Right lobe of liver (tissue), 6 donors: ENCODE measurements around the gene OXT. TPM values are rescaled to one million over a fixed set of nuclear protein-coding genes. Genes with fewer than 3 reads are reported as not detected.
"Not testable (repeated sequence)": the region's sequence is repeated elsewhere in the genome, so short reads cannot be mapped to it uniquely, and the experiment has no call there.

Experiments used
- ATAC-seq, 4 donors: fragments of 200-7000 bp; cut with Tn5 transposase; one replicate each; pipeline ENCODE4 v1.9.1; 2020; ENCODE audit warnings: mild to moderate bottlenecking in 4 of 4, moderate library complexity in 4 of 4
- DNase-seq, 3 donors: peaks; one replicate each; pipeline ENCODE4 v3.0.0-alpha.2; 2020
- H3K27ac ChIP-seq, 3 donors: fragments of 200-600 bp; one replicate each; pipeline ENCODE4 v1.8.0; 2022
- H3K27me3 ChIP-seq, 2 donors: fragments of 200-600 bp; one replicate each; pipeline ENCODE4 v1.8.0; 2022
- H3K36me3 ChIP-seq, 4 donors: fragments of 200-600 bp; sonication (generic) in 1 of 4; one replicate each; pipeline versions ENCODE4 v1.5.1 to v1.8.0; 2017 to 2022; ENCODE audit warnings: control low read depth in 1 of 4
- H3K4me1 ChIP-seq, 4 donors: fragments of 200-600 bp; sonication (generic) in 1 of 4; one replicate each; pipeline versions ENCODE4 v1.5.1 to v1.8.0; 2017 to 2022; ENCODE audit warnings: control low read depth in 1 of 4
- H3K4me3 ChIP-seq, 3 donors: fragments of 200-600 bp; one replicate each; pipeline ENCODE4 v1.8.0; 2022
- H3K9me3 ChIP-seq, 4 donors: fragments of 200-600 bp; sonication (generic) in 1 of 4; one replicate each; pipeline versions ENCODE4 v1.5.1 to v1.8.0; 2017 to 2022; ENCODE audit warnings: control low read depth in 1 of 4
- POLR2A ChIP-seq: fragments of 450-650 bp; IDR thresholded peaks from one replicate; pipeline ENCODE4 v1.6.1; 2017; ENCODE audit warnings: antibody characterized with exemption, mild to moderate bottlenecking
- WGBS: methylation state at CpG from one replicate; pipeline ENCODE4 v1.1.6; 2018; ENCODE audit warnings: low coverage, low lambda C conversion rate; ENCODE audit not compliant: insufficient coverage; ENCODE audit errors: missing lambda C conversion rate; 5-methylcytosine and 5-hydroxymethylcytosine counted together
- intact Hi-C, 2 donors: fragments of 100-400 bp; cut with DNase I; formaldehyde crosslinking; loops; one replicate each; pipeline versions ENCODE4 v1.11.2 to v1.14.1; 2022
- long read RNA-seq: library from polyadenylated mRNA; unstranded; transcript quantifications from one replicate; pipeline ENCODE4 v2.0.0, GENCODE V29; 2019
- total RNA-seq, 6 experiments: library from RNA; depleted of rRNA in 2 of 6; stranded (reverse); fragments of >200 nt in 2 of 6; fragmentation: NEBNext Ultra II Directional in 3 of 6; extraction: Animal tissue kit (Norgen Biotek cat#: 25700) in 3 of 6; gene quantifications; one replicate each; pipeline versions ENCODE4 v1.1.0 to v1.2.4, GENCODE V29; 2016 to 2023
- TF ChIP-seq, protein P1 (sequence below), 4 donors: fragments of 200-600 bp in 3 of 4; fragments of 450-650 bp in 1 of 4; IDR thresholded peaks; one replicate each; pipeline versions ENCODE4 v1.5.1 to v1.8.0; 2016 to 2022; ENCODE audit warnings: antibody characterized with exemption in 4 of 4, mild to moderate bottlenecking in 2 of 4
- donor health status: DM: no; HTN: yes; CAD: no.
- donor health status: DM: no; HTN: no; CAD: no.
- donor health status: DM: no; HTN: no; CAD: no.
- donor health status: DM: no; HTN: yes; CAD: no.
- donor health status: DM: no; HTN: yes; CAD: no.

Gene OXT
- total RNA-seq, result 10 to 100 TPM in 2 of 6 experiments, 1 to 10 TPM in 4; 1.8 to 41.2 (median 7.0) TPM
- long read RNA-seq, result 0 reads

DNA sequence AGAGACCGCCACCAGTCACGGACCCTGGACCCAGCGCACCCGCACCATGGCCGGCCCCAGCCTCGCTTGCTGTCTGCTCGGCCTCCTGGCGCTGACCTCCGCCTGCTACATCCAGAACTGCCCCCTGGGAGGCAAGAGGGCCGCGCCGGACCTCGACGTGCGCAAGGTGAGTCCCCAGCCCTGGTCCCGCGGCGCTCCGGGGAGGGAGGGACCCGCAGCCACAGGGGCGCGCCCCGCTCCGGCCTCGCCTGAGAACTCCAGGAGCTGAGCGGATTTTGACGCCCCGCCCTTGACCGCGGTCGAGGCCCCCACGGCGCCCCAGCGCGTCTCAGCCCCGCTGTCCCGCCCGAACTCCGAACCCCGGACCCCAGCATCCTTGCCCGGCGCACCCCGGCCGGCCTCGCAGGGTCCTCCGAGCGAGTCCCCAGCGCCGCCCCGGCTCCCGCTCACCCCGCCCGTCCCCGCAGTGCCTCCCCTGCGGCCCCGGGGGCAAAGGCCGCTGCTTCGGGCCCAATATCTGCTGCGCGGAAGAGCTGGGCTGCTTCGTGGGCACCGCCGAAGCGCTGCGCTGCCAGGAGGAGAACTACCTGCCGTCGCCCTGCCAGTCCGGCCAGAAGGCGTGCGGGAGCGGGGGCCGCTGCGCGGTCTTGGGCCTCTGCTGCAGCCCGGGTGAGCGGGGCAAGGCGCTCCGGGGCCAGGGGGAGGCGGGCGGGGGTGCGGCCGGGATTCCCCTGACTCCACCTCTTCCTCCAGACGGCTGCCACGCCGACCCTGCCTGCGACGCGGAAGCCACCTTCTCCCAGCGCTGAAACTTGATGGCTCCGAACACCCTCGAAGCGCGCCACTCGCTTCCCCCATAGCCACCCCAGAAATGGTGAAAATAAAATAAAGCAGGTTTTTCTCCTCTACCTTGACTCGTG, at the start of gene OXT:
Gene OXT, plus strand, starts transcription at position 11 of the 920 bp plus-strand sequence. Its CDS starts 36 bp downstream, at position 47.
- H3K36me3 ChIP-seq, result no peaks in the 10 kb centered on the region
- peak within 1 kb of the TSS; percentile 38 to 49 (median 45) for H3K4me3 ChIP-seq
- 15% methylated on average over 18 of the region's 95 CpGs for WGBS
- DNase-seq (peak in 1 of 3 donors; percentile 56), ATAC-seq (peak; percentile 5 to 54 (median 32))
- H3K27me3 ChIP-seq, result no peaks in the 10 kb centered on the region
- no peaks in the 10 kb centered on the region for H3K9me3 ChIP-seq
- no peak within 1 kb of the TSS for H3K27ac ChIP-seq
- H3K4me1 ChIP-seq, result peaks cover 0 to 42% (median 2%) of the 10 kb centered on the region in 4 donors
- intact Hi-C loops, result no loop called here
- TF ChIP-seq POLR2A, result no peak
- TF ChIP-seq, protein P1, sequence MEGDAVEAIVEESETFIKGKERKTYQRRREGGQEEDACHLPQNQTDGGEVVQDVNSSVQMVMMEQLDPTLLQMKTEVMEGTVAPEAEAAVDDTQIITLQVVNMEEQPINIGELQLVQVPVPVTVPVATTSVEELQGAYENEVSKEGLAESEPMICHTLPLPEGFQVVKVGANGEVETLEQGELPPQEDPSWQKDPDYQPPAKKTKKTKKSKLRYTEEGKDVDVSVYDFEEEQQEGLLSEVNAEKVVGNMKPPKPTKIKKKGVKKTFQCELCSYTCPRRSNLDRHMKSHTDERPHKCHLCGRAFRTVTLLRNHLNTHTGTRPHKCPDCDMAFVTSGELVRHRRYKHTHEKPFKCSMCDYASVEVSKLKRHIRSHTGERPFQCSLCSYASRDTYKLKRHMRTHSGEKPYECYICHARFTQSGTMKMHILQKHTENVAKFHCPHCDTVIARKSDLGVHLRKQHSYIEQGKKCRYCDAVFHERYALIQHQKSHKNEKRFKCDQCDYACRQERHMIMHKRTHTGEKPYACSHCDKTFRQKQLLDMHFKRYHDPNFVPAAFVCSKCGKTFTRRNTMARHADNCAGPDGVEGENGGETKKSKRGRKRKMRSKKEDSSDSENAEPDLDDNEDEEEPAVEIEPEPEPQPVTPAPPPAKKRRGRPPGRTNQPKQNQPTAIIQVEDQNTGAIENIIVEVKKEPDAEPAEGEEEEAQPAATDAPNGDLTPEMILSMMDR (IDR thresholded peaks at IDR 0.05), result no peak

DNA sequence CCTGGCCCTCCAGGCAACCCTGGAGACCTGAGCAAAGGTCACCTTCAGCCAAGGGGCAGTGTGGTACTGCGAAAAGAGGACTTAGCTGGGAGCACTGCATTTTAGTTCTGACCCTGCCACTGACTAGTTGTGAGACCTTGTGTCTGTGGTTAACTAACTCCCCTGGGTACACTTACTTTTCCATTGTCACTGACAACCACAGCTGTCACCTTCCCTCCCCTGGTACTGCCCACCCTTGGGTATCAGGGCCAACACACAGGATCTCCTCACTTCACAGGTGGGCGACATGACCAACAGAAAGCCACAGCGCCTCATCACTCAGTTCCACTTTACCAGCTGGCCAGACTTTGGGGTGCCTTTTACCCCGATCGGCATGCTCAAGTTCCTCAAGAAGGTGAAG, 49.6 kb upstream of the OXT start:
- 91% methylated on average over 4 of the region's 5 CpGs for WGBS
- ATAC-seq, result peak in 1 of 4 donors; percentile 16
- no peaks in the 10 kb centered on the region for H3K9me3 ChIP-seq
- intact Hi-C loops, result no loop called here
- H3K4me1 ChIP-seq, result no peaks in the 10 kb centered on the region
- DNase-seq, result no peak
- no peak overlapping the region for H3K4me3 ChIP-seq
- H3K36me3 ChIP-seq, result peaks cover 0 to 32% (median 11%) of the 10 kb centered on the region in 4 donors
- TF ChIP-seq, protein P1 (IDR thresholded peaks at IDR 0.05), result no peak
- no peak for TF ChIP-seq POLR2A
- H3K27ac ChIP-seq, result no peak overlapping the region
- no peaks in the 10 kb centered on the region for H3K27me3 ChIP-seq

DNA sequence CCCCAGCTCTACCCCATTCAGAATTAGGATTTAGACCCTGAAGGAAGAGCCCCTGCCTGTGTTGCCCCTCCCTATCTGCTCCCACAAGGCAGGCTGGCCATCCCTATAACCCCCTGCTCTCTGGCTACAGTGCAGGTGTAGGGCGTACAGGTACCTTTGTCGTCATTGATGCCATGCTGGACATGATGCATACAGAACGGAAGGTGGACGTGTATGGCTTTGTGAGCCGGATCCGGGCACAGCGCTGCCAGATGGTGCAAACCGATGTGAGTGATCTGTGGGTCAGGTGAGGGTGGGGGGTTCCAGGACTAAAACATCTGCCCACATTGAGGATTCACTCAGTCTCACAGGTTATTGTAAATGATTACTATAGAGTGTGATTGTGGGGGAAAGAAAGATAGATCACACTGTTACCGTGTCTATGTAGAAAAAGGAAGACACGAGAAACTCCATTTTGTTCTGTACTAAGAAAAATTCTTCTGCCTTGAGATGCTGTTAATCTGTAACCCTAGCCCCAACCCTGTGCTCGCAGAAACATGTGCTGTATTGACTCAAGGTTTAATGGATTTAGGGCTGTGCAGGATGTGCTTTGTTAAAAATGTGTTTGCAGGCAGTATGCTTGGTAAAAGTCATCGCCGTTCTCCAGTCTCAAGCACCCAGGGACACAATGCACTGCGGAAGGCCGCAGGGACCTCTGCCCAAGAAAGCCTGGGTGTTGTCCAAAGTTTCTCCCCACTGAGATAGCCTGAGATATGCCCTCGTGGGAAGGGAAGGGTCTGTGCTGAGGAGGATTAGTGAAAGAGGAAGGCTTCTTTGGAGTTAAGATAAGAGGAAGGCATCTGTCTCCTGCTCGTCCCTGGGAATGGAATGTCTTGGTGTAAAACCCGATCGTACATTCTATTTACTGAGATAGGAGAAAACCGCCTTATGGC, 48.6 kb upstream of the OXT start:
- DNase-seq, ATAC-seq, H3K27ac ChIP-seq, H3K4me3 ChIP-seq, H3K4me1 ChIP-seq, H3K9me3 ChIP-seq, intact Hi-C loops, H3K27me3 ChIP-seq: not testable (repeated sequence)
- H3K36me3 ChIP-seq, result peaks cover 0 to 35% (median 12%) of the 10 kb centered on the region in 4 donors
- 82% methylated on average over 14 of the region's 20 CpGs for WGBS

DNA sequence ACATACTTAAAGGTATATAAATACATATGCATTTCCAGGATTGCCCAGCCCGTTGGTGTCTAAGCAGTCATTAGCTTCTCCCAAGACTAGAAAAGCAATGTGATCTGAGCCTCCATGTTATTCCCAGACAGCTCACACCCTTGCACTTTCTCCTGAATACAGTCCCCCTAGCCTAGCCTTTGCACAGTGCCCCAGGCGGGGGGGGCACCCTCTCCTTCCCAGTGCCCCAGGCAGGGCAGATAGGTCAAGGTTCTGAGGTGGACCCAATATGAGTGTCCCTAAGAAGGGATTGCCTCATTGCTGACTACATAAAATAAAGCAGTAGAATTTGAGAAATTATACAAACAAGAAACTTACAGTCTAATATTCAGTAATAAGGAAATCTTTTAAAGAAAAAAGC, 43.4 kb upstream of the OXT start:
- no peak for ATAC-seq
- H3K9me3 ChIP-seq, result no peaks in the 10 kb centered on the region
- no peak for DNase-seq
- no peak overlapping the region for H3K27ac ChIP-seq
- intact Hi-C loops, result no loop called here
- TF ChIP-seq POLR2A, result no peak
- TF ChIP-seq, protein P1 (IDR thresholded peaks at IDR 0.05), result no peak
- no peaks in the 10 kb centered on the region for H3K27me3 ChIP-seq
- no peak overlapping the region for H3K4me3 ChIP-seq
- H3K36me3 ChIP-seq, result peaks cover 0 to 33% (median 11%) of the 10 kb centered on the region in 4 donors
- WGBS, result 72% methylated on average over 2 of the region's 2 CpGs
- peaks cover 0 to 4% (median 0%) of the 10 kb centered on the region in 4 donors for H3K4me1 ChIP-seq
